ENCODE data around the gene KLHL6. TPM values are rescaled to one million over a fixed set of nuclear protein-coding genes. Genes with fewer than 3 reads are reported as not detected.

Gene KLHL6
- total RNA-seq, 1 experiment from 2014 or later: not detected

GRCh38 chr3:183540501-183541234 is 14.8 kb downstream of the KLHL6 start:
- Mint-ChIP-seq H3K4me3 (no peak overlapping the region), H3K9me3 (no peaks in the 10 kb centered on the region), H3K36me3 (ENCODE audit: insufficient read depth in 1 of 3, low read depth in 3 of 3) (no peaks in the 10 kb centered on the region), H3K4me1 (peaks cover 41% of the 10 kb centered on the region in 2 experiments), H3K27me3 (ENCODE audit: low read depth) (peaks cover 3% of the 10 kb centered on the region), H3K27ac (peak overlapping the region in 1 of 3 experiments; percentile 32; a peak in 1 of 7 replicates)
- H3K79me2 ChIP-seq (ENCODE audit: insufficient read depth, low read length): no peaks in the 10 kb centered on the region
- WGBS (ENCODE audit: extremely low coverage, insufficient read length, low lambda C conversion rate): no CpG with 5 or more reads among the region's 14 CpGs
- H3K23me2 ChIP-seq (ENCODE audit: insufficient read length, low read depth, low read length, poor library complexity, severe bottlenecking): no peaks in the 10 kb centered on the region
- TF ChIP-seq CTCF (conservative IDR thresholded peaks at IDR 0.05): no peak
- H3K56ac ChIP-seq (ENCODE audit: insufficient read length, low read depth, low read length): no peak overlapping the region
- no peak overlapping the region for H2BK15ac ChIP-seq (ENCODE audit: low read depth, low read length)
- H2BK120ac ChIP-seq (ENCODE audit: low read depth, low read length, poor library complexity, severe bottlenecking): no peak overlapping the region
- no peak overlapping the region for H3K27ac ChIP-seq (ENCODE audit: insufficient read length, low read depth, low read length)
- no peaks in the 10 kb centered on the region for H3K27me3 ChIP-seq (ENCODE audit: insufficient read depth, low read length)
- H2BK12ac ChIP-seq (ENCODE audit: insufficient read length, low read depth, low read length): no peak overlapping the region
- no peak overlapping the region for H3K4ac ChIP-seq (ENCODE audit: low read depth, low read length)
- H2BK20ac ChIP-seq (ENCODE audit: low read depth, low read length, poor library complexity, severe bottlenecking): no peak overlapping the region
- H4K5ac ChIP-seq (ENCODE audit: insufficient read length, low read depth, low read length): no peak overlapping the region
- H2BK5ac ChIP-seq (ENCODE audit: insufficient read length, low read length): no peak overlapping the region
- no peak for DNase-seq
- no peak overlapping the region for H3K18ac ChIP-seq (ENCODE audit: insufficient read length, low read depth, low read length)
- no peak overlapping the region for H4K91ac ChIP-seq (ENCODE audit: insufficient read length, low read depth, low read length)
- H3K4me2 ChIP-seq (ENCODE audit: insufficient read depth, insufficient read length, low read length): no peak overlapping the region
- H2AFZ ChIP-seq (ENCODE audit: low read length): no peak overlapping the region
- no peaks in the 10 kb centered on the region for H3K79me1 ChIP-seq (ENCODE audit: insufficient read depth, low read depth, low read length, poor library complexity, severe bottlenecking)
- H3K9me3 ChIP-seq (ENCODE audit: control insufficient read depth, low read depth, low read length): no peaks in the 10 kb centered on the region
- no peak overlapping the region for H3K14ac ChIP-seq (ENCODE audit: insufficient read depth, low read length)
- no peak overlapping the region for H3T11ph ChIP-seq (ENCODE audit: low read length)
- H2AK5ac ChIP-seq (ENCODE audit: insufficient read length, low read length): no peak overlapping the region
- H3K9ac ChIP-seq (ENCODE audit: extremely low read depth, insufficient read length, low read length): no peak overlapping the region
- H4K8ac ChIP-seq (replicated peaks; ENCODE audit: insufficient read length, low read depth, low read length): no peak overlapping the region
- peaks cover 4% of the 10 kb centered on the region; the same call in 1 of the 2 replicates for H3K4me1 ChIP-seq (ENCODE audit: insufficient read depth, low read length)
- H3K23ac ChIP-seq (ENCODE audit: insufficient read length, low read depth, low read length): no peak overlapping the region
- H4K20me1 ChIP-seq (ENCODE audit: control insufficient read depth, insufficient read depth, insufficient read length): no peaks in the 10 kb centered on the region

Data from H9 (cell line).